Duodenal mucosa (tissue), 2 donors: ENCODE measurements around the gene YARS1.

Experiments
- H3K27ac ChIP-seq: one replicate; pipeline ENCODE4 v1.7.0; 2013; ENCODE audit warnings: low read depth, low read length
- H3K27me3 ChIP-seq, 2 donors: one replicate each; pipeline ENCODE4 v1.7.0; 2013; ENCODE audit warnings: low read length in 2 of 2, control low read depth in 1 of 2; ENCODE audit not compliant: insufficient read depth in 2 of 2, control insufficient read depth in 1 of 2
- H3K36me3 ChIP-seq, 2 donors: one replicate each; pipeline ENCODE4 v1.7.0; 2013; ENCODE audit warnings: low read length in 2 of 2, control low read depth in 1 of 2; ENCODE audit not compliant: insufficient read depth in 2 of 2, control insufficient read depth in 1 of 2
- H3K4me1 ChIP-seq, 2 donors: one replicate each; pipeline ENCODE4 v1.7.0; 2013; ENCODE audit warnings: low read length in 2 of 2, control low read depth in 1 of 2; ENCODE audit not compliant: insufficient read depth in 2 of 2, control insufficient read depth in 1 of 2
- H3K4me3 ChIP-seq, 2 donors: one replicate each; pipeline ENCODE4 v1.7.0; 2013; ENCODE audit warnings: low read length in 2 of 2, low read depth in 1 of 2
- H3K9ac ChIP-seq, 2 donors: one replicate each; pipeline ENCODE4 v1.7.0; 2013; ENCODE audit warnings: low read length in 2 of 2, low read depth in 1 of 2
- H3K9me3 ChIP-seq, 2 donors: one replicate each; pipeline ENCODE4 v1.7.0; 2013; ENCODE audit warnings: low read length in 2 of 2, control low read depth in 1 of 2; ENCODE audit not compliant: control insufficient read depth in 1 of 2

Gene YARS1

GRCh38 chr1:32771561-32772280, 45.4 kb downstream of the YARS1 start:
- no peak overlapping the region for H3K27ac ChIP-seq

GRCh38 chr1:32770741-32771548, 46.2 kb downstream of the YARS1 start:
- Histone ChIP-seq H3K9ac (no peak overlapping the region), H3K27ac (no peak overlapping the region), H3K9me3 (no peaks in the 10 kb centered on the region), H3K36me3 (peaks cover 30 to 64% of the 10 kb centered on the region in 2 donors), H3K4me3 (no peak overlapping the region), H3K27me3 (no peaks in the 10 kb centered on the region), H3K4me1 (peaks cover 7 to 9% of the 10 kb centered on the region in 2 donors)

More at GRCh38 chr1:32771561-32772280, 45.4 kb downstream of the YARS1 start:
- H3K4me1 ChIP-seq = peaks cover 0 to 6% of the 10 kb centered on the region in 2 donors
- no peaks in the 10 kb centered on the region for H3K9me3 ChIP-seq
- no peak overlapping the region for H3K9ac ChIP-seq
- no peaks in the 10 kb centered on the region for H3K27me3 ChIP-seq
- H3K36me3 ChIP-seq = peaks cover 30 to 65% of the 10 kb centered on the region in 2 donors
- H3K4me3 ChIP-seq = no peak overlapping the region

- Histone ChIP-seq H3K36me3 (peaks cover 26 to 60% of the 10 kb centered on the region in 2 donors), H3K4me1 (peaks cover 14% of the 10 kb centered on the region in 2 donors), H3K27ac (no peak overlapping the region), H3K9ac (no peak overlapping the region), H3K9me3 (no peaks in the 10 kb centered on the region), H3K4me3 (no peak overlapping the region), H3K27me3 (no peaks in the 10 kb centered on the region)
Measured at GRCh38 chr1:32770221-32770731, 46.9 kb downstream of the YARS1 start.

GRCh38 chr1:32769524-32770220, 47.5 kb downstream of the YARS1 start:
- Histone ChIP-seq H3K4me1 (peaks cover 17 to 18% of the 10 kb centered on the region in 2 donors), H3K36me3 (peaks cover 23 to 61% of the 10 kb centered on the region in 2 donors), H3K4me3 (no peak overlapping the region), H3K9me3 (no peaks in the 10 kb centered on the region), H3K9ac (no peak overlapping the region), H3K27me3 (no peaks in the 10 kb centered on the region), H3K27ac (no peak overlapping the region)

- peaks cover 17 to 55% of the 10 kb centered on the region in 2 donors for H3K36me3 ChIP-seq
- H3K4me3 ChIP-seq = no peak overlapping the region
- no peak overlapping the region for H3K27ac ChIP-seq
Measured at GRCh38 chr1:32768110-32768850, 48.9 kb downstream of the YARS1 start.

GRCh38 chr1:32767641-32768040, 49.5 kb downstream of the YARS1 start:
- Histone ChIP-seq H3K9ac (no peak overlapping the region), H3K27ac (no peak overlapping the region), H3K27me3 (no peaks in the 10 kb centered on the region), H3K4me3 (no peak overlapping the region), H3K9me3 (no peaks in the 10 kb centered on the region), H3K4me1 (peaks cover 13 to 20% of the 10 kb centered on the region in 2 donors), H3K36me3 (peaks cover 10 to 50% of the 10 kb centered on the region in 2 donors)

More at GRCh38 chr1:32768110-32768850, 48.9 kb downstream of the YARS1 start:
- peaks cover 17 to 20% of the 10 kb centered on the region in 2 donors for H3K4me1 ChIP-seq
- H3K9ac ChIP-seq = no peak overlapping the region
- no peaks in the 10 kb centered on the region for H3K27me3 ChIP-seq
- no peaks in the 10 kb centered on the region for H3K9me3 ChIP-seq

- H3K27ac ChIP-seq = no peak overlapping the region
- no peak overlapping the region for H3K4me3 ChIP-seq
- H3K4me1 ChIP-seq = peaks cover 11 to 21% of the 10 kb centered on the region in 2 donors
Measured at GRCh38 chr1:32767156-32767555, 50.0 kb downstream of the YARS1 start.

GRCh38 chr1:32766328-32766972, 50.7 kb downstream of the YARS1 start:
- no peaks in the 10 kb centered on the region for H3K27me3 ChIP-seq
- peak overlapping the region in 1 of 2 donors; percentile 43 for H3K9ac ChIP-seq
- H3K27ac ChIP-seq = no peak overlapping the region
- peaks cover 4 to 46% of the 10 kb centered on the region in 2 donors for H3K36me3 ChIP-seq
- H3K9me3 ChIP-seq = no peaks in the 10 kb centered on the region
- no peak overlapping the region for H3K4me3 ChIP-seq
- peaks cover 18 to 28% of the 10 kb centered on the region in 2 donors for H3K4me1 ChIP-seq

More at GRCh38 chr1:32767156-32767555, 50.0 kb downstream of the YARS1 start:
- H3K27me3 ChIP-seq = no peaks in the 10 kb centered on the region
- H3K9me3 ChIP-seq = no peaks in the 10 kb centered on the region
- H3K36me3 ChIP-seq = peaks cover 5 to 46% of the 10 kb centered on the region in 2 donors
- peak overlapping the region in 1 of 2 donors; percentile 42 for H3K9ac ChIP-seq
